Stimulated activated CD8-positive, alpha-beta memory T cell treated with anti-CD3 and anti-CD28 coated beads, Interleukin-15, amount 100 ng/mL, for 4 hours (primary cell): ENCODE measurements around the gene LYVE1.

Source experiments
- DNase-seq, 2 donors: peaks; one replicate each; pipeline ENCODE4 v3.0.0-alpha.2; 2020; ENCODE audit warnings: low read depth in 2 of 2

Gene LYVE1

DNA sequence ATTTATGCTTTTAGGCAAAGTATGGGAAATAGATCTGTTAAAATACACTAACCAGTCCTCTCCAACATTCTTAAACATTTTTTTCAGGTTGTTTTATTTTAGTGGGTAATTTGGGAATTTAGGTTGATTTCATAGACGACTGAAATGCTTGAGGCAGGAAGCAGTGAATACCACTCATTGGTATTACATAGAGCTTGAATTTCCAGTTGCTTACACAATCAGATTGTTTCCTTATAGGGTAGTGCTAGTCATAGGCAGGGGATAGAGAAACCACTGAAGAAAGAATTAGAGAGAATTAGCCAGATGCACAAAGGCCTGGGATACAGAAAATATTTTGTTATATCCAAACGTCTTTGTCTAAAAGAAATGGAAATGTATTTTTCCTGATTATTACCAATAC, 23.9 kb upstream of the LYVE1 start:
- no peak for DNase-seq

DNA sequence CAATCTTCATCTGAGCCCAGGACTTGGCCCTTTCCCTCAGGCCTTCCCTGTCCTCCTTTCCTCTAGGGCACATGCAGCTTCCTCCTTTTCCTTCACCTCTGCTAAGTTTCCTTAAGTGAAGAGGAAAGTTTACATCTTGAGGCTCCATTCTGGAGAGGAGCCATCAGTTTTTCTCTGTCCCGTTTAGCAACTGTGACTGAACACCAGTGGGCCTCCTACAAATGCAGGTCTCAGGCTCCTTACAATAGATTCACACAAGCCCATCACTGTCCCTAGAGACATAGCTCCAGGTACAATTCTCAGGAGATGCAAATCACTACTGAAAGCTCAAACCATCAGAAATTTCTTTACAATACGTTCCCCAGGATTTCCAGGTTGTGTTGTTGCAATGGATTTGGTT, 23.3 kb upstream of the LYVE1 start:
- DNase-seq = no peak

DNA sequence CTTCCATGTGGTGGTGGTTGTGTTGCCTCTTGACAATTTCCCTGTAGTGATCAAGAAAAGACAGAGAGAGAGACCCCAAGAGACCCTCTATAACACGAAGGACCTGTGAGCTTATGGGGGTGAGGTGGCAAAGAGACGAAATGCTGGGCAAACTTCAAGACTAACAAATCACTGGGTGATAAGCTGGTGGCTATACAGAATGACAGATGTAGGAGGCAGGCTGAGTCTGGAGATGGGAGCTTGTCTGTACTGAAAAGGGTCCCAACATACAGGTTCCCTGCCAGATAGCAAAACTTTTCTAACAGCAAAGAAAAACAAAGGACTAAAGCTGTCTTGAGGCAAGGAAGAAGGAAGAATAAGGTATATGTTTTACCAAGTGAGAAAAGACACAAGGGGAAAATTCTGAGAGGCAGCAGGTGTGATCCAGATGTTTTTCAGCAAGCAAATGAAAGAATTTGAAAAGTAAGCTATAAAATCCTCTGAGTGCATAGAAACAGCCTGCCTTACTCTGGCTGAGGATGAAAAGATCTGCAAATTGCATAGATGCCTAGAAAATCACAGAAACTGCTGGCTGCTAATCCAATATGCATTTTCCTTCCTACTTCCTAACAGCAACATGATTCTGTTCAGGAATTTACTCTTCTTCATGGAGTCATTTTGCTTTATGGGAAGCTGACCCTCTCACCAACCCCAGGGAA, 21.9 kb upstream of the LYVE1 start:
- no peak for DNase-seq

DNA sequence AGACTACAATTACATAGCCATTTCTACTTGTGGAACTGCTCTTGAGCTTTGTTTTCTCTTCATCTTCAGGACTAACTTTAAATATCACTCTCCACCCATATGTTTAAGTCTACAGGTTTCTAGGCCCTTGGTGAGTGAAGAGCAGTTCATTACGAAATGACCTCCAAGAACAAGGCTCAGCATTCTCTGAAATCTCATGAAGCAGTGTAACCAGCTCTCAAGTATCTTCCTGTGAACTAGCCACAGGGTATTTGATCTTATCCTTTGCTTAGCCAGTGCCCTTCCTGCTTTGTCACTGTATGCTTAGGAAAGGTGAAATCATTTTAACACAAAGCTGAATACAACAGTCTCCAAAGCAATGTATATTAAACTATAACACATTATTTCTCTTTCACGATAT, 20.4 kb upstream of the LYVE1 start:
- no peak for DNase-seq

DNA sequence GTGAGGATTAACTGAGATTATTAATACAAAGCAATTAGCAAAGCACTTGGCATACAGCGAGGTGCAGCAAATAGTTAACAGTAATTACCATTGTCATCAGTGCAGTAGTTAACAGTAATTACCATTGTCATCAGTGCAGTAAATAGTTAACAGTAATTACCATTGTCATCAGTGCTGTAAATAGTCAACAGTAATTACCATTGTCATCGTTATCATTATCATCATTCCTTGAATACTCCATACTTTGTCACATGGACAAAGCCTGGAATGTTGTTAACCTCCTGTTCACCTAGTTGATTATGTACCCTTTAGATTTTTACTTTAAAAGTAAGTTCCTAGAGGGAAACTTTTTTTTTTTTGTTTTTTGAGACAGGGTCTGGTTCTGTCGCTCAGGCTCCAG, 19.5 kb upstream of the LYVE1 start:
- DNase-seq = no peak

DNA sequence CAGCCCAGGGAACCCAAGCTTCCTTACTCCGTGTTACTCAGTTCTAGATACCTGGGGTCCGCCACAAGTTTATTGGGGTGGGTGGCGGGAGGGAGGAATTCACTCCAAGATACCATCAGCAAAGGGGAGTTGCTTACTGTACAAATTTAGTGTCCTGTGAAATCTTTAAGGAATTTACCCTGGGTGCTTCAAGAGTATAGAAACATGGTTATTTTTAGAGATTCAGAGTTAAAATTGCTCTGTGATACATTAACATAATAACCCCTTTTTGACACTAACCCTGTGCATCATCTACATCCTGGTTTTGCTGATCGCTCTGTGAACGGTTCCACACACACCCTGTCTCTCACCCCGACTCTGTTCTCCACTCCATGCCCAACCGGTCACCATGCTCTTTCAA, 18.9 kb upstream of the LYVE1 start:
- no peak for DNase-seq

DNA sequence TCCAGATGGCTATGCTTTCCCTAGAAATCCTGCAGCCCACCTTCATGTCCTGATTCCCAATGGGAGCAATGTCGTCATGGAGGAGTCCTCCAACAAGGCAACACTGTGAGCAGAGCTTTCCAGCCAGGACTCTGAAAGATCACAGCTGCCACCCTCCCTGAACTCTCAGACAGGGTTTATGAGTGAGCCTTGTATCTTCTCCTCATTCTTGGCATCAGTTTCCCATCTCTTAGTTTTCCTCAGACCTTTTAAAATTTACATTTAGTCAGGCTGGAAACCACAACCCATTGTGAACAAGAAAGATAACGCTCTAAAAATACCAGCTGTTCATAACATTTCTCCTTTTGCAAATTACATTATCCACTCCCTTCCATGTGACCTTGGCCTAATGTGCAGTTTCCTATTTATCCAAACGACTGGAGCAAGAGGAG, 15.6 kb upstream of the LYVE1 start:
- no peak for DNase-seq

DNA sequence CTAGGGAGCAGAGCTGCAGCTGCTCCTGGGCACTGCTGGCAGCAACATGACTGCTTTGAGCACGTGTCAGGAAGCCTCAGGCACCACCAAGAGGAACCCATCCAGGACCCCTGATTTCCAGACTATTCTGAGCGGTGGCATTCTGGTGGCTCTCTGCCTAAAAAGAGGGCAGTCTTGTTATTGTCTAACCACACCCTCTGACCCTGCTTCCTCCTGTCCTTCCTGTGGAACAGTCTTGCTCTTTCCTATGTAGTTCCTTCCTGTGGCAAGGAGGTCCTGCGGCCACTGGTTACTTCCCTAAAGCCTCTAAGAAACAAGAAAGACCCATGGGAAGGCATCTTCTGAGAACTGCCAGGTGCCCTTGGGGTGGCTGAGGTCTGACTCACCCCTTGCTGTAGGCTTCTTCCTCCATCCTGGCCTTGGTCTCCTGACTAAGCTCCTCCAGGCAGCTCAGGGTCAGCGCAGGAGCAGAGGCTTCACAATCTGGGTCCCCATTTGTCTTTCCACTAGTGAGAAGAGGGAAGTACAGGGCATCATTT, 13.1 kb upstream of the LYVE1 start:
- no peak for DNase-seq

DNA sequence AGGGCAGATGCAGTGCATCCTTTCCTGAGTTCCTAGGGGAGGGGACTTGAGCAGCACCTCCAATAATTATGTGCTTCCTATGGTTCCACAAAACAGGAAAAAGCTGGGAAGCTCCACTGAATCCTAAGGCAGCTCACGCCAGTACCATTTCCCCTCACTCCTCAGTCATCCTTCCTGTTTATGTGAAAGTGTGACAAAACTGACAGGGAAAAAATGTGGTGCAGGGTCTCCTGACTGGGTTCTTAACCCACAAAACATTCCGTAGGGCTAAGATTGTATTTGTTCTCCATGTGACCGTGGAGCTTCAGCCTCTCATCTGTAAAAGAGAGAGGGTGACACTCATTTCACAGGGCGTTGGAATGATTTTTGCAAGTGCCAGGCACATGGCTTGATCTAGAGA, 12.2 kb upstream of the LYVE1 start:
- DNase-seq = no peak

DNA sequence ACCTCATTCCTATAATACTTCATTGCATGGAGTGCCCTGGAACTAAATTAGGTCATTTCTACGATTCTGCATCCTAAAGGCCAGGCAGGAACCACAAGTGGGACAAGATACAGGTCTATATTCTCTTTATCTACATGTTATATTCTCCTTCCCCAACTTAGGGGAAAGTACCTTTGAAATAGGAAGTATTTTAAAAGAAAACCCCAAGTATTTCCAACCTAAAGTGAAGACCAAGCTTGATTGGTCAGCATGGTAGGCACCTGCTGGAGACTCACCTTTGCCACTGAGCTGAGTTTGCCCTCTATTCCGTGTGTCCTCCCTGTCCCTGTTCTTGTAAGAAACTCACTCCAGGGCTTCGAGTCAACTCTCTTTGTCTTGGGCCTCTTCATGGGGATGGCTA, 11.2 kb upstream of the LYVE1 start:
- no peak for DNase-seq

DNA sequence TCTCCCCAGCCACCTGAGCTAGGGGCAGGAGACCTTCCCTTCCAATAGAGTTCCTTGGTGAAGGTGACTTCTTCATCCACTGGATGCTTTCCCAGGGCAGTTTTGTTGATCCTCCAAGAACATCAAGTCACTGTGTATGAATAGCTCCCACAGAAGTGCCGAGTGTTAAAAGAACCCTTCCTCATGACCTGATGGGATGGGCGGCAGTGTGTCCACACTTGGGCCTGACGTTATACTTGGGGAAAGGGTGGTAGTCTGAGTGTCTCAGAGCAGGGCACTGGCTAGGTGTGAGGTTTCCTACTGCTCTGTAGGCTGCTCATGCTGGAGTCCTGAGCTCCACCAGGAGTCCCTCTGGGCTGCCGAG, 7.6 kb upstream of the LYVE1 start:
- DNase-seq = no peak

DNA sequence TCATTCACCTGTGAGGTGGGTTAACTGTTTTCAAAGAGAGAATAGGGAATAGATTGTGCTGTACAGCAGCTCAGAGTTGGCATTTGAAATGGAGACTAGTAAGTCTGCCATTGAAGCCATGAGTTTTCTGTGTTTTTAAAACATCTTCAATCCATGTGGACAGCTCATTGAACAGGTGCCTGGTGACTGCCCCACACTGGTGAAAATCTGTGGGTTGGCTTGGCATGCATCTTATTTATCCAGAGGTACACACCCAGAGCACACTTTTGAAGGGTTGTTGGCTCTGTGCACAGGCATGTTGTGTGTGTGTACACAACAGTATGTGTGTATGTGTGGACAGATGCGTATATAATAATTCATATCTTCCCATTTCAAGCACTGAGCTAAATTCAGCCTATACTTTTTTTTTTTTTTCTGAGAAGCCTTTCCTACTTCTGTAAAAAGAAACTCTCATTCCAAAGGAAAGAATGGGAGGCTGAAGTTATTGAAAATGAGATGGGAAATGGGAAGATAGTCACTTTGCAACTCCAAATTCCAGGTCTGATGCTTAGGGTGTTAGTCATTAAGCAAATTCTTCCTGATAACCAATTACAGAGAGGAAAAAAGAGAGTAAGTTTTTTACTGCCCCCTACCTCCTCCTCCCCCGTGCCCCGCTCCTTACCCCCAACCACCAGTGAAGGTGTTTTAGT, 7.0 kb upstream of the LYVE1 start:
- no peak for DNase-seq

DNA sequence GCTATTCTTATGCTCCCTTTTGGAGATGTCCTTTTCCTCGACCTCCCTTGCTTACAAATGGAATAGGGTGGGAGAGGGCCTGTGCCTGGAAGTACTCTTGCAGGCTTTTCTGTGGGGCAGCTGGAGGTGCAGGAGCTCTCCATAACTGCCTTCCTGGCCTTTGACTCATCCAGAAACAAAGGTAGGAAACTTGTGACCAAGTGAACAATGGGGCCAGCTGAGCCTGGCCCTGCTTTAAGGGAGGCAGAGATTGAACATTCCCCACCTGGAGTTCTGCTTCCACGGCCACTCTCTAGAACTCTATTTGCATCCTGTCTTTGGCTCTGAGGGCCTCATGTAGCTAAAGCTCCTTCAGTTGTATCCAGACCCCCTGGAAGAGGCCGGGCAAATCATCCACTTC, 5.1 kb upstream of the LYVE1 start:
- no peak for DNase-seq

DNA sequence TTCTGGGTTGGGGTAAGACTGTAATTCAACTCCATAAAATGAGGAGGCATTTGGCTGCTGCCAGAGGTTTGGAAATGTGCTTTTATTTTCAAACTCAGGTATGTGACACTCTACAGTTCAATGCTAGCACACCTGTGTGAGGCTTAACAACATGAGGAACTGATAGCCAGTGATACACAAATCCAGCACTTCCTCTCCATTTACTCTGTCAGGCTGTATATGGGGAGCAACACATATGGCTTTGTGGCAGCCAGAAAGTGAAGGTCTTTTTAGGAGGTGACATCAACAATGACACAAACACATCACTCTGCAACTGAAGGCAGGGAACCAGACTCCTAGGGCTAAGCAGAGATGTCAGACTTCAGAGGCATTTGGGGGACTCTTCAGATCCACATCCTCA, 4.6 kb upstream of the LYVE1 start:
- no peak for DNase-seq

DNA sequence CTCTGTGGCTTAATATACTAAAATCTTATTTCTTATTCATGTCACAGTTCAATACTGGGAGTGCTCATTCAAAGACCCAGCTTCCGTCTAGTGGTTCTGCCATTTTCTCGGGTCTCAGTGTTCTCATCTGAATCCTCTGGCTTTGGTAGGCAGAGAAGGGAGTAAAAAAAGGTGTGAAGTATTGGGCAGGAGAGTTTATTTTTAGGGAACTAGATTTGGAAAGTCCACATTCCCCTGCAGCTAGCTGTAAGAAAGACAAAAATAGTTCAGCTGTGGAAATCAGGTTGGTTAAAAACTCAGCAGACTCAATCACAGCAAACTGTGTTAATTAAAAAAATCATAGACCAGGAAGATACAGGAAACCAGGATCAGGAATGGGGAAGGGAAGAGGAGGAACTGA, 4.1 kb upstream of the LYVE1 start:
- no peak for DNase-seq

DNA sequence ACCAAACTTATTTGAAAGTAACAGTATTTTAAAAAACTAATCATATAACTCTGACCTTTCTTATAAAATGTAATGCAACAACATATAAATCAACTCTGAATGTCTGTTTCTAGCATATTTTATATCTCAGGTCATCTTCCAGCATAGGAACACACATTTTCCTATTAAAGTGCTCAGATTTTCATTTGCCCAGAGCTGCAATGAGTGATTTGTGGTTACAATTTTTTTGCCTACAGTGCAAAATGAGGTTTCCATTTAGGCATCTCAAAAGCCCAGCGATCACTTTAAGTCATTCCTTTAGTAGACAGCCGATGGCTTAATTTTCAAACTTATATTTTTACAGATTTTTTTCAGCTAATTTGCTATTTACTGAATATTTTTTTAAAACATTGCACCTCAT, 1.0 kb downstream of the LYVE1 start:
- DNase-seq = no peak

DNA sequence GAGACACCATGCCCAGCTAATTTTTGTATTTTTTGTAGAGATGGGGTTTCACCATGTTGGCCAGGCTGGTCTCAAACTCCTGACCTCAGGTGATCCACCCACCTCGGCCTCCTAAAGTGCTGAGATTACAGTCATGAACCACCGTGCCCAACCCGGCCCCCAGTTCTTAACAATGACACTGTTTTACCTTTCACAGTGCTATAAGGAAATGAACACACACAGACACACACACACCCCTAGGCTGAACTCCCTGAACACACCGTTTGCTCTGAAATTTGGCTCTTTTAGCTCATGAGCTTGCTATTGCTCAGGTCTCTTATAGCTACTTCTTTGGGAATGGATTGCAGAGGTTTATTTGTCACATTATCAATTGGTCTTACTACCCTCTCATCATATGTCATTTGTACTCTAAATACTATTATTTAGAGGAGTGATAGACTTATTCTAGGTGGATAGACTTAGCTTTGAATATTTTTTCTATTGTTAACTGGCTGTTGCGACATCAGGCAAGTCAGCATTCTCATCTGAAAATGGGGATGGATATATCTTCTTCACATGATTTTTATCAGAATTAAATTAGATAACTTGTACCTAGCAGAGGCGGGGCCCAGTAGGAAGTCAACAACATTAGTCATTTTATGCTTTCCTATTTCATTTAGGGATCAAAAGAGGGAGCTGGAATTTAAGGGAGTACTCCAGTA, 2.1 kb downstream of the LYVE1 start:
- DNase-seq = no peak

DNA sequence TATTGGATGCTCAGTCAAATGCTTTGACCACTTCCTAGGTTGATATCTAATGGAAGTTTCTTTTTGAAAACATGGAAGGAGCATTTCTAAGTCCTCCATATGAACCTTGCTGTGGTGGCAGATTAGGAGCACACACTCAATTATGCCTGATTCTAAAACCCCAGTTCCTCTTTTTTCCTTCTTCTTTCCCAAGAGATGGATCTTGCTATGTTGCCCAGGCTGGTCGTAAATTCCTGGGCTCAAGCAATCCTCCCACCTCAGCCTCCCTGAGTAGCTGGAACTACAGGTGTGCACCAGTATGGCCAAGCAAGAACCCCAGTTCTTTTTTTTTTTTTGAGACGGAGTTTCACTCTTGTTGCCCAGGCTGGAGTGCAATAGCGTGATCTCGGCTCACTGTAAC, 3.0 kb downstream of the LYVE1 start:
- no peak for DNase-seq

DNA sequence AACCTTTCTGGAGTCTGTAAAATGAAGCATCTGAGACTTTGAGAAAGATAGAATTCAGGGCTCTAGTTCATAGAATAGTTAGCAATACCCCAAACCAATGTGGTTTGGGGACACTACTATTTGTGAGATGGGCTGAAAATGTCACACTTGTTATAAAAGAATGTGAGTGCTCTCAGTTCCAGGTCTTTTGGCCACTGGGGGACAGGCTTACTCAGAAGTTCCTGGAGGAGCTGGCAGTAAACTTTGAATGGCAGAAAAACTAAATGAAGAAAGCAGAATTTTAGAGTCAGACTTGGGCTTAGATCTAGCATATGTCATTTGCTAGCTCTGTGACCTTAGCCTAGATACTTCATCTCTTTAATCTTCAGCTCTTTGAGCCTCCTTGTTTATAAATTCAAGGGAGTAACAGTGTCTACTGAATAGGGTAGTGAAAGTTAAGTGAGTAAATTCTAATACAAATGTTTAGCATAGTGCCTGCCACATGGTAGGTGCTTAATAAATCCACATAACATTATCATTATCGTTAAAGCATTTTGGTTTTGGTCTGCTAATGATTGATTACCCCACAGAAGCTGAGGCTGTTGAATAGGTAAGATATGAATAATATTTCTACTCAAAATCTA, 3.7 kb downstream of the LYVE1 start:
- DNase-seq = no peak

DNA sequence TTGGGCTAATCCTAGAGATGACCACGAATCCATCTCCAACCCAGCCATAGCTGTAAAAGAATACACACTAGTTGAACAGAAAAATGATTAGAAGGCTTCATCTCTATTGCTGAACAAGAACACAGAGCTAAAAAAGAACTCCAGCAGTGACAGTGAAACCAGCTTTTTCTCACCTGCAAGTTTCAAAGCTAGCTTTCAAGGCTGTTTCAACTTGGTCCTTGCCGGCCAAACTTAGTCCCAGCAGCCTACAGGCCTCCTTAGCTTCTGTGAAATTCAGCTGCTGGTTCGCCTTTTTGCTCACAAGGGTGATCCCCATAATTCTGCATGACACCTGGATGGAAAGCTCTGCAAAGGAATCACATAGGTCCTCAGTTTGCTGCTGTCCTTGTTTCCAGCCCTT, 4.4 kb downstream of the LYVE1 start:
- DNase-seq = no peak

DNA sequence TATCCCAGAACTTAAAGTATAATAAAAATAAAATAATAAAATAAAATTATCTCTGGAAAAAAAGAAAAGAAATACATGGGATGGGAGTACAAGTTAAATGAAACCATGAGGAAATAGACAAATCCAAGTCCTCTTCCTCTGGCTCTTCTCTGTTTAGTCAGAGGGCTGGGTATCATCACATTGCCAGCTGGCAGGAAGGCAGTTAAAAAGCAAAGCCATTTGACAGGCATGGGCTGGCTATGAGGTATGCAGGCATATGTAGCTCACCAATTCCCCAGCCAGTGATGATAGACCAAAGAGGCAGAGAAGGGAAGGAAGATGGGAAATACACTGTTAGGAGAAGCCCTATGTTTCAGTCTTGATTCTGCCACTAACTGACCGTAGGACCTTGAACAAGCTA, 6.5 kb downstream of the LYVE1 start:
- DNase-seq = no peak

DNA sequence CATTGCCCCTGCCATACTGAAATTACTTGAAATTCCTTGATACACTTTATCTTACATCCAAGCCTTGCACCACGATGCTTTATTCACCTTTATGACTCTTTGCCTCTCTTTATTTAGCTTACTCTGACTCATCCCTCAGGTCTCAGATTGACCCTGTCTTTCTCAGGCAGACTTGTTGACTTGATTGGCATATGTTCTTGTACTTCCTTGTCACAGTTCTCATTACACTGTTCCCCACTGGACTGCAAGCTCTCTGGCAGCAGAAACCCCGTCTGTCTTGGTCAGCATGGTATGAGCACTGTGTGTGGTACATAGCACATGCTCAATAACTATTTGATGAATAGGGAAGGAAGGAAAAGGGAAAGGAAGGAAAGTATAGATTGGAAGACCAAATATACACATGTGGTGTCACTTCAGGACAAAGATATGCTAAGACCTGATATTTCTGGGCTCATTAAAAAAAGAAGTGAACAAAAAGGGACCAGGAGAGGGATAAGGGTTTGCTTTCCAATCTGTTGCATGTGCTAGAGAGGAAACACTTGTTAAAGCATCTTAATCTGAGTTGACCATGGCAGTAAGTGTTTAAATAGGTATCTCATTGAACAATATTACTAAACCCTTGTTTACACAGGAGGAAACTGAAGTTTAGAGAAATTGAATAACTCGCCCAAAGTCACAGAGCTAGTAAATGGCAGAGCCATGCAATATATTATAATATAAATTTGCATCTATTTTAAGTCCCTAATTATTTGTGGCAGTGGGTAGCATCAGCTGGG, 7.2 kb downstream of the LYVE1 start:
- DNase-seq = no peak
